H1 (cell line): ENCODE measurements around the gene MRPS12. TPM values are rescaled to one million over a fixed set of nuclear protein-coding genes. Genes with fewer than 3 reads are reported as not detected.

Experiments used
- CTCF ChIA-PET: fragments of 300-600 bp; sonication (Branson Sonifier 250); formaldehyde crosslinking; loops from one replicate; lab custom pipeline; 2021; ENCODE audit not compliant: partially characterized antibody; lab: Charles Lee
- POLR2A ChIA-PET: fragments of 300-600 bp; sonication (Branson Sonifier 250); formaldehyde crosslinking; loops from one replicate; lab custom pipeline; 2021; ENCODE audit warnings: inconsistent platforms; ENCODE audit not compliant: partially characterized antibody; lab: Charles Lee
- DNase-seq, 2 experiments: peaks; one replicate each; pipeline versions ENCODE4 v3.0.0 to v3.0.0-alpha.2; 2010 to 2022; ENCODE audit warnings: low spot score in 2 of 2, low read depth in 1 of 2, mixed read lengths in 1 of 2
- FAIRE-seq: peaks from 2 replicates; lab custom pipeline; 2011; peaks lifted over from hg19 to GRCh38; lab: Jason Lieb, UNC
- H2AFZ ChIP-seq: 2 replicates; pipeline ENCODE4 v1.8.1; 2012; ENCODE audit warnings: low read length, inconsistent platforms
- H2AK5ac ChIP-seq: 2 replicates; pipeline ENCODE4 v1.6.1; 2013; ENCODE audit warnings: low read depth, low read length
- H2BK120ac ChIP-seq: replicated peaks from 2 replicates; pipeline ENCODE3; 2013; ENCODE audit warnings: low read depth, low read length, inconsistent platforms
- H2BK12ac ChIP-seq: 2 replicates; pipeline ENCODE4 v1.6.1; 2013; ENCODE audit warnings: low read depth, low read length
- H2BK15ac ChIP-seq: 2 replicates; pipeline ENCODE4 v1.6.1; 2013; ENCODE audit warnings: low read length
- H2BK20ac ChIP-seq: 2 replicates; pipeline ENCODE4 v1.6.1; 2013; ENCODE audit warnings: low read length
- H2BK5ac ChIP-seq: 2 replicates; pipeline ENCODE4 v1.6.1; 2013; ENCODE audit warnings: low read depth, low read length
- H3K14ac ChIP-seq: 2 replicates; pipeline ENCODE4 v1.6.1; 2013; ENCODE audit warnings: inconsistent platforms; ENCODE audit not compliant: insufficient read length
- H3K18ac ChIP-seq: 2 replicates; pipeline ENCODE4 v1.6.1; 2013; ENCODE audit warnings: low read length; ENCODE audit errors: extremely low read depth
- H3K23ac ChIP-seq: 2 replicates; pipeline ENCODE4 v1.6.1; 2013; ENCODE audit warnings: inconsistent platforms; ENCODE audit not compliant: insufficient read length
- H3K23me2 ChIP-seq: 2 replicates; pipeline ENCODE4 v1.6.1; 2013; ENCODE audit warnings: low read depth, low read length
- H3K27ac ChIP-seq: 2 replicates; pipeline ENCODE4 v1.6.1; 2011; ENCODE audit warnings: low read depth, low read length, inconsistent platforms
- H3K27me3 ChIP-seq, 4 experiments: replicated peaks in 1 of 4; 1 replicate in 1 of 4; 2 replicates in 3 of 4; pipeline versions ENCODE4 v1.6.1 to v1.8.1; 2011 to 2013; ENCODE audit warnings: low read length in 3 of 4, mild to moderate bottlenecking in 3 of 4, inconsistent platforms in 2 of 4, mixed read lengths in 2 of 4, moderate library complexity in 1 of 4; ENCODE audit not compliant: control insufficient read depth in 3 of 4, insufficient read depth in 3 of 4; ENCODE audit errors: extremely low read depth in 1 of 4
- H3K36me3 ChIP-seq, 4 experiments: 2 replicates each; pipeline versions ENCODE4 v1.6.1 to v1.8.1; 2011 to 2013; ENCODE audit warnings: mild to moderate bottlenecking in 4 of 4, low read length in 3 of 4, moderate library complexity in 2 of 4, control low read depth in 1 of 4, inconsistent platforms in 1 of 4; ENCODE audit not compliant: insufficient read depth in 4 of 4, control insufficient read depth in 2 of 4
- H3K4ac ChIP-seq: replicated peaks from 2 replicates; pipeline ENCODE3; 2013; ENCODE audit warnings: low read length, low read depth, mixed read lengths, inconsistent platforms; ENCODE audit not compliant: insufficient read length
- H3K4me1 ChIP-seq, 4 experiments: replicated peaks in 1 of 4; 1 replicate in 1 of 4; 2 replicates in 3 of 4; pipeline versions ENCODE4 v1.6.1 to v1.8.1; 2011 to 2013; ENCODE audit warnings: low read length in 3 of 4, inconsistent platforms in 2 of 4, mixed read lengths in 1 of 4; ENCODE audit not compliant: insufficient read depth in 4 of 4, control insufficient read depth in 3 of 4
- H3K4me2 ChIP-seq, 2 experiments: 2 replicates each; pipeline versions ENCODE4 v1.6.1 to v1.8.1; 2011 to 2013; ENCODE audit warnings: low read depth in 2 of 2, low read length in 2 of 2, control low read depth in 1 of 2, inconsistent platforms in 1 of 2, mild to moderate bottlenecking in 1 of 2; ENCODE audit not compliant: insufficient read depth in 1 of 2
- H3K4me3 ChIP-seq, 4 experiments: fragments of 200-600, 300-600 bp in 1 of 4; sonication (generic), shearing (Covaris generic), sonication (Bioruptor Twin) in 1 of 4; 2 replicates each; pipeline versions ENCODE4 v1.5.1 to v1.8.1; 2011 to 2016; ENCODE audit warnings: low read length in 4 of 4, low read depth in 3 of 4, control low read depth in 2 of 4, inconsistent platforms in 2 of 4, mild to moderate bottlenecking in 2 of 4, mixed read lengths in 1 of 4, moderate library complexity in 1 of 4; ENCODE audit not compliant: insufficient read depth in 2 of 4; ENCODE audit errors: extremely low read depth in 1 of 4
- H3K56ac ChIP-seq: replicated peaks from 2 replicates; pipeline ENCODE3; 2013; ENCODE audit warnings: low read depth, mild to moderate bottlenecking, mixed read lengths, low read length, inconsistent platforms; ENCODE audit not compliant: insufficient read length
- H3K79me1 ChIP-seq: 2 replicates; pipeline ENCODE4 v1.6.1; 2013; ENCODE audit warnings: low read depth, low read length, control low read depth
- H3K79me2 ChIP-seq, 2 experiments: 2 replicates each; pipeline versions ENCODE4 v1.6.1 to v1.8.1; 2012 to 2013; ENCODE audit warnings: low read length in 2 of 2, mild to moderate bottlenecking in 2 of 2, inconsistent platforms in 1 of 2; ENCODE audit not compliant: insufficient read depth in 2 of 2, control insufficient read depth in 1 of 2
- H3K9ac ChIP-seq, 4 experiments: replicated peaks in 1 of 4; 1 replicate in 1 of 4; 2 replicates in 3 of 4; pipeline versions ENCODE4 v1.6.1 to v1.8.1; 2011 to 2013; ENCODE audit warnings: low read depth in 3 of 4, low read length in 3 of 4, control low read depth in 2 of 4, mild to moderate bottlenecking in 2 of 4, moderate library complexity in 2 of 4, inconsistent platforms in 1 of 4; ENCODE audit errors: extremely low read depth in 1 of 4
- H3K9me3 ChIP-seq, 2 experiments: 2 replicates each; pipeline versions ENCODE4 v1.6.1 to v1.8.1; 2012 to 2013; ENCODE audit warnings: mild to moderate bottlenecking in 2 of 2, moderate library complexity in 2 of 2, control low read depth in 1 of 2, inconsistent platforms in 1 of 2, low read depth in 1 of 2, low read length in 1 of 2, mixed read lengths in 1 of 2; ENCODE audit not compliant: insufficient read depth in 2 of 2
- H4K20me1 ChIP-seq, 2 experiments: replicated peaks in 1 of 2; 2 replicates each; pipeline versions ENCODE3 to v1.8.1; 2011 to 2013; ENCODE audit warnings: inconsistent platforms in 2 of 2, low read length in 2 of 2, mild to moderate bottlenecking in 1 of 2; ENCODE audit not compliant: insufficient read depth in 2 of 2, control insufficient read depth in 1 of 2
- H4K5ac ChIP-seq: 2 replicates; pipeline ENCODE4 v1.6.1; 2013; ENCODE audit warnings: low read length, low read depth, mixed read lengths, inconsistent platforms; ENCODE audit not compliant: insufficient read length
- H4K8ac ChIP-seq: 2 replicates; pipeline ENCODE4 v1.8.0; 2013; ENCODE audit warnings: mild to moderate bottlenecking, moderate library complexity, low read length, inconsistent platforms; ENCODE audit not compliant: insufficient read depth; ENCODE audit errors: extremely low read depth
- H4K91ac ChIP-seq: replicated peaks from 2 replicates; pipeline ENCODE3; 2013; ENCODE audit warnings: low read length, mixed read lengths, inconsistent platforms; ENCODE audit not compliant: insufficient read length
- RAD21 ChIP-seq, 2 experiments: IDR thresholded peaks in 1 of 2; conservative IDR thresholded peaks in 1 of 2; 2 replicates each; pipeline ENCODE4 v1.6.1; 2011; ENCODE audit warnings: low read depth in 2 of 2, low read length in 2 of 2, improper control_type of control experiment in 1 of 2, inconsistent platforms in 1 of 2, mild to moderate bottlenecking in 1 of 2, moderate library complexity in 1 of 2
- SIX5 ChIP-seq: IDR thresholded peaks from 2 replicates; pipeline ENCODE4 v1.6.1; 2011; ENCODE audit warnings: mild to moderate bottlenecking, low read depth, low read length
- WGBS, 2 experiments: shearing (Covaris generic) in 1 of 2; methylation state at CpG; one replicate each; pipeline versions ENCODE4 v1.1.6 to v1.1.7; 2013 to 2015; ENCODE audit warnings: low lambda C conversion rate in 2 of 2, mixed read lengths in 2 of 2, inconsistent platforms in 1 of 2, low coverage in 1 of 2, missing lambda C conversion rate in 1 of 2; ENCODE audit not compliant: insufficient replicate concordance in 2 of 2, insufficient coverage in 1 of 2, insufficient read length in 1 of 2; ENCODE audit errors: extremely low coverage in 1 of 2, missing lambda C conversion rate in 1 of 2; 5-methylcytosine and 5-hydroxymethylcytosine counted together
- polyA plus RNA-seq, 7 experiments: library from polyadenylated mRNA; depleted of rRNA in 3 of 7; stranded (reverse) in 5 of 7; unstranded in 2 of 7; fragments of >200 nt in 5 of 7; fragments of 200-250 nt in 2 of 7; gene quantifications; 1 replicate in 5 of 7; 2 replicates in 1 of 7; 4 replicates in 1 of 7; pipeline versions ENCODE4 v1.2.1 to v1.2.3, GENCODE V29; 2011 to 2013; ENCODE audit warnings: missing spikeins in 2 of 7, mixed read lengths in 2 of 7
- total RNA-seq: library from RNA; stranded (reverse); fragmentation: NEBNext Ultra II Directional; extraction: Animal tissue kit (Norgen Biotek cat#: 25700); gene quantifications from 2 replicates; pipeline ENCODE4 v1.2.1, GENCODE V29; 2021
- TF ChIP-seq, protein P1 (sequence below), 3 experiments: IDR thresholded peaks; 1 replicate in 2 of 3; 2 replicates in 1 of 3; pipeline versions ENCODE4 v1.5.1 to v1.6.1; 2011; ENCODE audit warnings: low read length in 3 of 3, mild to moderate bottlenecking in 3 of 3, inconsistent platforms in 2 of 3, low read depth in 1 of 3, moderate library complexity in 1 of 3; ENCODE audit not compliant: insufficient read depth in 1 of 3; ENCODE audit errors: control extremely low read depth in 1 of 3

The MRPS12 gene
- total and polyA plus RNA-seq, 2 of the 8 experiments (the other 6 are each of a cell fraction or from before 2014, with no cell fraction given): 79.0 to 175 TPM

DNA sequence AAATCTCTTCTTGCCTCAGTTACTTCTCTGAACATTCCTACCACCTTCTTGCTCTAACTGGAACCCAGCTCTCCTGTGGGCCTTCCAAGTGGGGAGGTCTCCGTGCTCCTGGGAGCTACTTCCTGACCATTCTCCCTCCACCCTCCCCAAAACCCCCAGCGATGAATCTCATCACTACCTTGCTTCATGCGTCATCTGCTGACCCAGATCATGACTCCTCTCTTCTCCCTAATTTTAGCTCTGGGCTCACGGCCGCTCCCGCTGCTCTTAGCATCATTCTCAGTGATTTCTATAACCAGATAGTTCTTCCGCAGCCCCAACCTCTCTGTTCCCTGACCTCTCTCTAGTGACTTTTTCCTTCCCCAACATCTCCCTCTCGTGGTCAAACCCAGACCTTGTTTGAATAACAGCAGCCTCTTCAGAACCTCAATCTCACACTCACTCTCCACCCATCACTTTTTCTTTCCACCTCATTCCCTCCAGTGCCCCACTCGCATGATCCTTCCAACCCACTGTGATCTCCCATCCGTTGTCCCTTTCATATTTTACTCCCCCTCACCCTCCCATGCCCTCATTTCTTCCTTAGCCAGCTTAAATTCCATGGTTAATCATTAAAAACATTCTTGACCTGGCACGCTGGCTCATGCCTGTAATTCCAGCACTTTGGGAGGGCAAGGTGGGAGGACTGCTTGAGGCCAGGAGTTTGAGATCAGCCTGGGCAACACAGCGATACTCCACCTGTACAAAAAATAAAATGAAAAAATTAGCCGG lies 21.8 kb downstream of the MRPS12 start:
- peaks cover 0 to 5% (median 0%) of the 10 kb centered on the region in 4 experiments; a peak in 3 of 7 replicates for H3K4me1 ChIP-seq
- H3K4me2 ChIP-seq: no peak overlapping the region
- FAIRE-seq: no peak

More for the DNA sequence above, 21.8 kb downstream of the MRPS12 start:
- Histone ChIP-seq H2BK120ac (no peak overlapping the region), H3K23ac (no peak overlapping the region), H3K4me3 (no peak overlapping the region), H3K23me2 (peaks cover 5% of the 10 kb centered on the region; the same call in 1 of the 2 replicates), H3K79me2 (no peaks in the 10 kb centered on the region), H2BK5ac (no peak overlapping the region), H3K9me3 (no peaks in the 10 kb centered on the region), H3K9ac (no peak overlapping the region), H3K79me1 (no peaks in the 10 kb centered on the region), H3K27ac (no peak overlapping the region), H3K36me3 (no peaks in the 10 kb centered on the region; a peak in 1 of 8 replicates), H4K91ac (no peak overlapping the region), H2BK20ac (no peak overlapping the region), H2BK15ac (no peak overlapping the region), H3K18ac (no peak overlapping the region), H3K4ac (no peak overlapping the region), H3K56ac (no peak overlapping the region), H2AFZ (no peak overlapping the region), H3K27me3 (peaks cover 0 to 3% (median under 1%) of the 10 kb centered on the region in 4 experiments; a peak in 1 of 7 replicates), H4K5ac (no peak overlapping the region), H4K20me1 (peaks cover 0 to 3% of the 10 kb centered on the region in 2 experiments), H2AK5ac (no peak overlapping the region; the same call in 1 of the 2 replicates), H2BK12ac (0 out of 2 replicates have a peak overlapping the region, but pooled peaks have one; percentile 68), H4K8ac (no peak overlapping the region), H3K14ac (no peak overlapping the region)
- DNase-seq: peak in 1 of 2 experiments; percentile 52
- CTCF ChIA-PET: interaction anchor here (0.6 to 14.5 kb wide), 11 partner anchors 9 to 1825 kb away, joined by 3 to 120 read pairs (median 5); partner anchors contain the start of genes FBXO17, MRPS12 and SARS2
- TF ChIP-seq SIX5: no peak
- TF ChIP-seq RAD21 (IDR thresholded peaks at IDR 0.05 in 1 of 2, conservative IDR thresholded peaks at IDR 0.05 in 1 of 2; ENCODE audit: low read depth in 2 of 2, low read length in 2 of 2): peak; percentile 63 to 66
- TF ChIP-seq, protein P1, sequence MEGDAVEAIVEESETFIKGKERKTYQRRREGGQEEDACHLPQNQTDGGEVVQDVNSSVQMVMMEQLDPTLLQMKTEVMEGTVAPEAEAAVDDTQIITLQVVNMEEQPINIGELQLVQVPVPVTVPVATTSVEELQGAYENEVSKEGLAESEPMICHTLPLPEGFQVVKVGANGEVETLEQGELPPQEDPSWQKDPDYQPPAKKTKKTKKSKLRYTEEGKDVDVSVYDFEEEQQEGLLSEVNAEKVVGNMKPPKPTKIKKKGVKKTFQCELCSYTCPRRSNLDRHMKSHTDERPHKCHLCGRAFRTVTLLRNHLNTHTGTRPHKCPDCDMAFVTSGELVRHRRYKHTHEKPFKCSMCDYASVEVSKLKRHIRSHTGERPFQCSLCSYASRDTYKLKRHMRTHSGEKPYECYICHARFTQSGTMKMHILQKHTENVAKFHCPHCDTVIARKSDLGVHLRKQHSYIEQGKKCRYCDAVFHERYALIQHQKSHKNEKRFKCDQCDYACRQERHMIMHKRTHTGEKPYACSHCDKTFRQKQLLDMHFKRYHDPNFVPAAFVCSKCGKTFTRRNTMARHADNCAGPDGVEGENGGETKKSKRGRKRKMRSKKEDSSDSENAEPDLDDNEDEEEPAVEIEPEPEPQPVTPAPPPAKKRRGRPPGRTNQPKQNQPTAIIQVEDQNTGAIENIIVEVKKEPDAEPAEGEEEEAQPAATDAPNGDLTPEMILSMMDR (IDR thresholded peaks at IDR 0.05; ENCODE audit: control extremely low read depth in 1 of 3, insufficient read depth in 1 of 3, low read depth in 1 of 3, low read length in 3 of 3): peak; percentile 6 to 65 (median 51)
- 72 to 100% methylated on average over 1 to 13 of the region's 13 CpGs for WGBS, 2 experiments
- POLR2A ChIA-PET: interaction anchor here (0.6 to 1.5 kb wide), 2 partner anchors 10 to 12 kb away, joined by 3 to 5 read pairs; no protein-coding TSS in a partner anchor
